HG03135 (cell line): ENCODE results near the gene PHB1.

Source experiments
- ATAC-seq: cut with Tn5 transposase; IDR thresholded peaks from one replicate; pipeline ENCODE4 v1.9.1; 2021; ENCODE audit warnings: mild to moderate bottlenecking, moderate library complexity; ENCODE audit not compliant: unreplicated experiment

PHB1 gene

GRCh38 chr17:49357516-49357915 lies 57.2 kb downstream of the PHB1 start:
- no peak for ATAC-seq

- ATAC-seq: no peak
These were observed 58.4 kb downstream of the PHB1 start for GRCh38 chr17:49356320-49356719.
